SK-N-SH (cell line): Measurements from ENCODE around the gene PICK1. TPM values are rescaled to one million over a fixed set of nuclear protein-coding genes. Genes with fewer than 3 reads are reported as not detected.

ENCODE experiments used
- CTCF ChIA-PET: fragments of 300-600, 350-600 bp; formaldehyde crosslinking; extraction: SDS; loops from one replicate; lab custom pipeline; 2021; lab: Yijun Ruan, JAX
- POLR2A ChIA-PET: fragments of 350-600 bp; sonication (Branson Sonifier 250); formaldehyde crosslinking; extraction: SDS; loops from one replicate; lab custom pipeline; 2020; ENCODE audit warnings: antibody characterized with exemption, inconsistent platforms; lab: Yijun Ruan, JAX
- DNase-seq: peaks from one replicate; pipeline ENCODE4 v3.0.0; 2012
- H2AFZ ChIP-seq: fragments of 200-600 bp; sonication (generic); 2 replicates; pipeline ENCODE4 v1.8.1; 2016; ENCODE audit warnings: antibody characterized with exemption, mild to moderate bottlenecking, low read depth
- H3F3A ChIP-seq: fragments of 200-600 bp; sonication (generic); replicated peaks from 2 replicates; pipeline ENCODE3; 2016; ENCODE audit warnings: antibody characterized with exemption, mild to moderate bottlenecking; ENCODE audit not compliant: insufficient read depth
- H3K27ac ChIP-seq, 2 experiments: fragments of 200-500 bp in 1 of 2; fragments of 200-600 bp in 1 of 2; sonication (Bioruptor generic) in 1 of 2; sonication (generic), shearing (Covaris generic) in 1 of 2; 2 replicates each; pipeline versions ENCODE4 v1.5.1 to v1.6.1; 2014 to 2016; ENCODE audit warnings: low read depth in 2 of 2, inconsistent platforms in 1 of 2, low read length in 1 of 2, mild to moderate bottlenecking in 1 of 2, mixed read lengths in 1 of 2
- H3K27me3 ChIP-seq: fragments of 200-600 bp; sonication (generic), shearing (Covaris generic); 2 replicates; pipeline ENCODE4 v1.6.1; 2016; ENCODE audit warnings: mixed run types; ENCODE audit not compliant: insufficient read depth
- H3K36me3 ChIP-seq, 2 experiments: fragments of 200-500 bp in 1 of 2; fragments of 200-600 bp in 1 of 2; sonication (Bioruptor generic) in 1 of 2; sonication (generic) in 1 of 2; replicated peaks in 1 of 2; 2 replicates each; pipeline versions ENCODE3 to v1.5.1; 2014 to 2016; ENCODE audit warnings: low read length in 1 of 2, mild to moderate bottlenecking in 1 of 2; ENCODE audit not compliant: insufficient read depth in 2 of 2, control insufficient read depth in 1 of 2
- H3K4me1 ChIP-seq, 2 experiments: fragments of 200-500 bp in 1 of 2; fragments of 200-600 bp in 1 of 2; sonication (Bioruptor generic) in 1 of 2; sonication (generic), shearing (Covaris generic) in 1 of 2; 2 replicates each; pipeline versions ENCODE4 v1.5.1 to v1.6.1; 2014 to 2016; ENCODE audit warnings: low read depth in 1 of 2, low read length in 1 of 2, mixed run types in 1 of 2; ENCODE audit not compliant: insufficient read depth in 2 of 2, control insufficient read depth in 1 of 2
- H3K4me2 ChIP-seq: fragments of 200-600 bp; sonication (generic), shearing (Covaris generic); 2 replicates; pipeline ENCODE4 v1.6.1; 2017; ENCODE audit warnings: mixed run types
- H3K4me3 ChIP-seq, 2 experiments: fragments of 200-500 bp in 1 of 2; fragments of 200-600 bp in 1 of 2; sonication (Bioruptor generic) in 1 of 2; sonication (generic), shearing (Covaris generic) in 1 of 2; 2 replicates each; pipeline versions ENCODE4 v1.5.1 to v1.8.1; 2014 to 2016; ENCODE audit warnings: low read depth in 2 of 2, inconsistent platforms in 1 of 2, low read length in 1 of 2, mild to moderate bottlenecking in 1 of 2, mixed read lengths in 1 of 2, moderate library complexity in 1 of 2
- H3K79me2 ChIP-seq: fragments of 200-600 bp; sonication (generic); 2 replicates; pipeline ENCODE4 v1.8.1; 2017; ENCODE audit warnings: mild to moderate bottlenecking; ENCODE audit not compliant: insufficient read depth
- H3K9ac ChIP-seq: fragments of 200-600 bp; sonication (generic); 2 replicates; pipeline ENCODE4 v1.6.1; 2017; ENCODE audit warnings: mixed run types
- H3K9me2 ChIP-seq: fragments of 200-600 bp; sonication (generic); 2 replicates; pipeline ENCODE4 v1.6.1; 2017; ENCODE audit warnings: mixed run types
- H3K9me3 ChIP-seq: fragments of 200-600 bp; sonication (generic); 2 replicates; pipeline ENCODE4 v1.6.1; 2017; ENCODE audit warnings: mixed run types, mild to moderate bottlenecking, moderate library complexity
- H4K20me1 ChIP-seq: fragments of 200-600 bp; sonication (generic); 2 replicates; pipeline ENCODE4 v1.6.1; 2017; ENCODE audit warnings: mild to moderate bottlenecking, mixed run types; ENCODE audit not compliant: insufficient read depth
- CHD2 ChIP-seq: fragments of 150-350 bp; IDR thresholded peaks from 2 replicates; pipeline ENCODE4 v1.6.1; 2018; ENCODE audit warnings: low read length; ENCODE audit not compliant: partially characterized antibody
- ELF1 ChIP-seq: IDR thresholded peaks from 2 replicates; pipeline ENCODE4 v1.4.0; 2012
- EZH2phosphoT487 ChIP-seq: fragments of 200-600 bp; sonication (generic); IDR thresholded peaks from 2 replicates; pipeline ENCODE4 v1.6.1; 2017; ENCODE audit warnings: low read depth, mixed run types, mild to moderate bottlenecking, antibody characterized with exemption, moderate library complexity, borderline replicate concordance
- FOSL2 ChIP-seq: IDR thresholded peaks from 2 replicates; pipeline ENCODE4 v1.4.0; 2012; ENCODE audit warnings: low read depth, mild to moderate bottlenecking, moderate library complexity, borderline replicate concordance
- FOXJ3 ChIP-seq: sonication (generic); formaldehyde crosslinking; IDR thresholded peaks from 2 replicates; pipeline ENCODE4 v1.5.1; 2020; ENCODE audit warnings: mild to moderate bottlenecking, missing genetic modification reagents
- GATA2 ChIP-seq: sonication (generic); formaldehyde crosslinking; IDR thresholded peaks from 2 replicates; pipeline ENCODE4 v1.5.0; 2020; ENCODE audit warnings: mild to moderate bottlenecking, missing genetic modification reagents
- JUND ChIP-seq: IDR thresholded peaks from 2 replicates; pipeline ENCODE4 v1.4.0; 2012
- NRF1 ChIP-seq: IDR thresholded peaks from 2 replicates; pipeline ENCODE4 v1.6.1; 2012; ENCODE audit warnings: low read depth, mild to moderate bottlenecking, low read length
- PBX3 ChIP-seq: IDR thresholded peaks from 2 replicates; pipeline ENCODE4; 2012
- SIN3A ChIP-seq: IDR thresholded peaks from 2 replicates; pipeline ENCODE4 v1.6.1; 2012; ENCODE audit warnings: low read depth, mild to moderate bottlenecking, low read length, moderate library complexity, borderline replicate concordance
- SMC3 ChIP-seq: IDR thresholded peaks from 2 replicates; pipeline ENCODE4 v1.6.1; 2012; ENCODE audit warnings: low read depth, low read length, improper control_type of control experiment
- TCF12 ChIP-seq: IDR thresholded peaks from 2 replicates; pipeline ENCODE4 v1.4.0; 2012
- TEAD4 ChIP-seq: IDR thresholded peaks from 2 replicates; pipeline ENCODE4 v1.4.0; 2012; ENCODE audit warnings: mild to moderate bottlenecking, borderline replicate concordance; ENCODE audit not compliant: insufficient read depth
- USF1 ChIP-seq: IDR thresholded peaks from 2 replicates; pipeline ENCODE4 v1.4.0; 2012; ENCODE audit warnings: low read depth, borderline replicate concordance
- USF2 ChIP-seq: fragments of 150-350 bp; IDR thresholded peaks from 2 replicates; pipeline ENCODE4 v1.6.1; 2017; ENCODE audit warnings: antibody characterized with exemption, low read length, low read depth, borderline replicate concordance
- ZBTB33 ChIP-seq: IDR thresholded peaks from 2 replicates; pipeline ENCODE4 v1.4.0; 2012; ENCODE audit warnings: low read depth, borderline replicate concordance
- WGBS: methylation state at CpG from one replicate; pipeline ENCODE4 v1.1.6; 2017; ENCODE audit warnings: low lambda C conversion rate; 5-methylcytosine and 5-hydroxymethylcytosine counted together
- polyA plus RNA-seq, 3 experiments: library from polyadenylated mRNA; depleted of rRNA; stranded (reverse); fragments of >200 nt; gene quantifications; 2 replicates each; pipeline ENCODE4 v1.2.3, GENCODE V29; 2012

Gene PICK1
- polyA plus RNA-seq, 1 of the 3 experiments (the other 2 are of a cell fraction), result 36.8 TPM

- DNase-seq, result no peak
- no peak overlapping the region for H3K9ac ChIP-seq
- H2AFZ ChIP-seq, result no peak overlapping the region
- H3K79me2 ChIP-seq, result no peaks in the 10 kb centered on the region
- H3K27me3 ChIP-seq, result no peaks in the 10 kb centered on the region
- no peak for TF ChIP-seq ELF1
- TF ChIP-seq CHD2, result no peak
- no peak for TF ChIP-seq NRF1
- no peak for TF ChIP-seq SMC3
- no peak for TF ChIP-seq EZH2phosphoT487
- no peak for TF ChIP-seq JUND
- TF ChIP-seq TCF12, result no peak
- TF ChIP-seq GATA2 (CRISPR knock-in tag), result no peak
- TF ChIP-seq FOXJ3 (CRISPR knock-in tag), result no peak
- TF ChIP-seq PBX3, result no peak
- TF ChIP-seq TEAD4, result no peak
- TF ChIP-seq FOSL2, result no peak
- TF ChIP-seq USF1, result no peak
- TF ChIP-seq ZBTB33, result no peak
- no peak for TF ChIP-seq SIN3A
- TF ChIP-seq USF2, result no peak
- H3K4me3 ChIP-seq, result no peak overlapping the region
- no peaks in the 10 kb centered on the region for H3K9me3 ChIP-seq
- ChIA-PET CTCF (interaction anchor here (1.6 kb wide), 1 partner anchor 21 kb away, joined by 5 read pairs; no protein-coding TSS in a partner anchor), POLR2A (no interaction called here)
- H3K9me2 ChIP-seq, result no peaks in the 10 kb centered on the region
- no peaks in the 10 kb centered on the region for H3F3A ChIP-seq
- H3K4me1 ChIP-seq, result no peaks in the 10 kb centered on the region
- no peak overlapping the region for H3K27ac ChIP-seq
- peaks cover 0 to 10% of the 10 kb centered on the region in 2 experiments for H3K36me3 ChIP-seq
- no peaks in the 10 kb centered on the region for H4K20me1 ChIP-seq
- no peak overlapping the region for H3K4me2 ChIP-seq
- 86% methylated on average over 8 of the region's 28 CpGs for WGBS
These were observed 16.2 kb downstream of the PICK1 start for GRCh38 chr22:38073150-38074130.
